B cell (primary cell): ENCODE results near the gene GYG2. TPM values are rescaled to one million over a fixed set of nuclear protein-coding genes. Genes with fewer than 3 reads are reported as not detected.

Source experiments
- ATAC-seq: fragments of 200-7000 bp; cut with Tn5 transposase; one replicate; pipeline ENCODE4 v1.10.0; 2021; ENCODE audit warnings: low read depth, mild to moderate bottlenecking, moderate number of reproducible peaks, moderate library complexity
- CTCF ChIA-PET: fragments of 350-600 bp; sonication (Branson Sonifier 250); formaldehyde crosslinking; loops from one replicate; lab custom pipeline; 2021; ENCODE audit warnings: antibody characterized with exemption, inconsistent platforms; lab: Charles Lee
- POLR2A ChIA-PET: fragments of 350-600 bp; sonication (Branson Sonifier 250); formaldehyde crosslinking; loops from one replicate; lab custom pipeline; 2021; ENCODE audit warnings: antibody characterized with exemption; lab: Charles Lee
- DNase-seq: peaks from one replicate; pipeline ENCODE4 v3.0.0; 2013
- H2AFZ ChIP-seq: 2 replicates; pipeline ENCODE4 v1.6.1; 2012; ENCODE audit warnings: mild to moderate bottlenecking, low read depth, low read length; ENCODE audit not compliant: insufficient read depth, poor library complexity, severe bottlenecking
- H3K27ac ChIP-seq, 2 donors: 1 replicate in 1 of 2; 2 replicates in 1 of 2; pipeline ENCODE4 v1.5.1; 2012 to 2013; ENCODE audit warnings: low read length in 2 of 2, mild to moderate bottlenecking in 2 of 2, moderate library complexity in 1 of 2
- H3K27me3 ChIP-seq, 4 experiments: fragments of 200-600 bp in 1 of 4; sonication (generic) in 1 of 4; replicated peaks in 1 of 4; 1 replicate in 2 of 4; 2 replicates in 2 of 4; pipeline versions ENCODE4 v1.6.1 to v1.7.0; 2013 to 2016; ENCODE audit warnings: low read length in 3 of 4, mild to moderate bottlenecking in 2 of 4, mixed read lengths in 1 of 4, moderate library complexity in 1 of 4; ENCODE audit not compliant: insufficient read depth in 4 of 4, control insufficient read depth in 3 of 4; ENCODE audit errors: control extremely low read depth in 1 of 4
- H3K36me3 ChIP-seq, 2 experiments: replicated peaks in 1 of 2; 1 replicate in 1 of 2; 2 replicates in 1 of 2; pipeline versions ENCODE4 v1.6.1 to v1.7.1; 2013; ENCODE audit warnings: low read length in 1 of 2; ENCODE audit not compliant: insufficient read depth in 2 of 2, control insufficient read depth in 1 of 2; ENCODE audit errors: control extremely low read depth in 1 of 2, extremely low read depth in 1 of 2
- H3K4me1 ChIP-seq, 2 donors: fragments of 200-600 bp in 1 of 2; sonication (generic) in 1 of 2; 1 replicate in 1 of 2; 2 replicates in 1 of 2; pipeline versions ENCODE4 v1.5.1 to v1.6.1; 2013 to 2017; ENCODE audit warnings: low read length in 2 of 2; ENCODE audit not compliant: control insufficient read depth in 2 of 2, insufficient read depth in 2 of 2
- H3K4me2 ChIP-seq: replicated peaks from 2 replicates; pipeline ENCODE3; 2012; ENCODE audit warnings: mild to moderate bottlenecking, low read depth, low read length; ENCODE audit not compliant: poor library complexity, severe bottlenecking
- H3K4me3 ChIP-seq, 5 experiments: fragments of 200-600 bp in 1 of 5; sonication (generic) in 1 of 5; 1 replicate in 3 of 5; 2 replicates in 2 of 5; pipeline versions ENCODE4 v1.5.1 to v1.7.0; 2011 to 2016; ENCODE audit warnings: low read length in 4 of 5, mild to moderate bottlenecking in 4 of 5, low read depth in 2 of 5, control low read depth in 1 of 5, moderate library complexity in 1 of 5; ENCODE audit not compliant: insufficient read depth in 1 of 5; ENCODE audit errors: control extremely low read depth in 1 of 5, extremely low read depth in 1 of 5
- H3K79me2 ChIP-seq: fragments of 200-600 bp; sonication (generic); one replicate; pipeline ENCODE4 v1.6.0; 2016; ENCODE audit warnings: low read length; ENCODE audit not compliant: control insufficient read depth, insufficient read depth
- H3K9ac ChIP-seq: fragments of 200-600 bp; sonication (generic); 2 replicates; pipeline ENCODE4 v1.6.1; 2017; ENCODE audit warnings: mild to moderate bottlenecking, low read length, moderate library complexity
- H3K9me3 ChIP-seq, 3 donors: one replicate each; pipeline versions ENCODE4 v1.6.1 to v1.7.1; 2013; ENCODE audit warnings: low read length in 2 of 3; ENCODE audit not compliant: control insufficient read depth in 2 of 3, insufficient read depth in 1 of 3; ENCODE audit errors: control extremely low read depth in 1 of 3
- H4K20me1 ChIP-seq: 2 replicates; pipeline ENCODE4 v1.6.0; 2012; ENCODE audit warnings: mild to moderate bottlenecking, low read length; ENCODE audit not compliant: insufficient read depth, control insufficient read depth, poor library complexity, severe bottlenecking
- H3K27ac Mint-ChIP-seq: one replicate; pipeline ENCODE4 v1.8.0; 2021; ENCODE audit warnings: mixed read lengths
- H3K27me3 Mint-ChIP-seq: one replicate; pipeline ENCODE4 v1.8.0; 2021; ENCODE audit warnings: mixed read lengths
- H3K4me1 Mint-ChIP-seq: one replicate; pipeline ENCODE4 v1.8.0; 2021; ENCODE audit warnings: mixed read lengths
- H3K4me3 Mint-ChIP-seq: one replicate; pipeline ENCODE4 v1.8.0; 2021; ENCODE audit warnings: mixed read lengths
- H3K9me3 Mint-ChIP-seq: one replicate; pipeline ENCODE4 v1.8.0; 2022; ENCODE audit warnings: mixed read lengths; ENCODE audit not compliant: insufficient read depth
- CTCF ChIP-seq: fragments of 200-600 bp; IDR thresholded peaks from one replicate; pipeline ENCODE4 v1.8.0; 2022; ENCODE audit warnings: antibody characterized with exemption, mild to moderate bottlenecking
- EZH2 ChIP-seq: IDR thresholded peaks from 2 replicates; pipeline ENCODE4 v1.6.1; 2012; ENCODE audit warnings: borderline replicate concordance, low read depth, mild to moderate bottlenecking, moderate library complexity, low read length; ENCODE audit not compliant: insufficient read depth, poor library complexity, severe bottlenecking
- WGBS: methylation state at CpG from one replicate; pipeline ENCODE4 v1.1.5; 2013; ENCODE audit warnings: missing lambda C conversion rate; ENCODE audit not compliant: insufficient coverage; 5-methylcytosine and 5-hydroxymethylcytosine counted together
- intact Hi-C: fragments of 100-400 bp; cut with micrococcal nuclease; formaldehyde crosslinking; loops from one replicate; pipeline ENCODE4 v1.10.0; 2022
- polyA plus RNA-seq: library from polyadenylated mRNA; depleted of rRNA; stranded (reverse); fragments of >200 nt; gene quantifications from 2 replicates; pipeline ENCODE4 v1.2.3, GENCODE V29; 2012
- total RNA-seq, 2 donors: library from RNA; stranded (reverse); fragments of 120-200 nt in 1 of 2; gene quantifications; 1 replicate in 1 of 2; 2 replicates in 1 of 2; pipeline versions ENCODE4 v1.2.3 to v1.2.4, GENCODE V29; 2013 to 2022

GYG2 gene
- total and polyA plus RNA-seq, 2 donors (not counting 1 experiment from before 2014, with no cell fraction given): not detected

- H3K36me3 ChIP-seq: no peaks in the 10 kb centered on the region
- Mint-ChIP-seq H3K4me3 (no peak overlapping the region), H3K4me1 (no peaks in the 10 kb centered on the region), H3K27ac (no peak overlapping the region), H3K27me3 (no peaks in the 10 kb centered on the region), H3K9me3 (no peaks in the 10 kb centered on the region)
- no peak overlapping the region for H2AFZ ChIP-seq
- ChIA-PET CTCF (no interaction called here), POLR2A (no interaction called here)
- H3K4me1 ChIP-seq: no peaks in the 10 kb centered on the region
- no CpG with 5 or more reads among the region's 9 CpGs for WGBS
- DNase-seq (no peak), ATAC-seq (no peak)
- H3K27ac ChIP-seq: no peak overlapping the region
- intact Hi-C loops: no loop called here
- no peaks in the 10 kb centered on the region for H3K27me3 ChIP-seq
- no peak for TF ChIP-seq CTCF
- no peak for TF ChIP-seq EZH2
- H3K4me3 ChIP-seq: no peak overlapping the region
- H3K79me2 ChIP-seq: no peaks in the 10 kb centered on the region
- H4K20me1 ChIP-seq: no peaks in the 10 kb centered on the region
- no peaks in the 10 kb centered on the region for H3K9me3 ChIP-seq
- H3K9ac ChIP-seq: no peak overlapping the region
- H3K4me2 ChIP-seq: no peak overlapping the region
Measured at GRCh38 chrX:2848871-2849301, 20.2 kb downstream of the GYG2 start.

GRCh38 chrX:2854918-2855317 is 26.2 kb downstream of the GYG2 start:
- H3K9ac ChIP-seq: no peak overlapping the region
- no peak overlapping the region for H2AFZ ChIP-seq
- H3K4me2 ChIP-seq: no peak overlapping the region
- no peaks in the 10 kb centered on the region for H4K20me1 ChIP-seq
- H3K27me3 Mint-ChIP-seq: no peaks in the 10 kb centered on the region
- intact Hi-C loops: no loop called here
- H3K79me2 ChIP-seq: no peaks in the 10 kb centered on the region
- H3K4me3 Mint-ChIP-seq: no peak overlapping the region
- no peak overlapping the region for H3K4me3 ChIP-seq
- POLR2A ChIA-PET: no interaction called here
- no peaks in the 10 kb centered on the region for H3K9me3 Mint-ChIP-seq
- H3K27me3 ChIP-seq: no peaks in the 10 kb centered on the region
- 100% methylated on average over 15 of the region's 21 CpGs for WGBS
- H3K27ac ChIP-seq: no peak overlapping the region
- H3K36me3 ChIP-seq: no peaks in the 10 kb centered on the region
- no peaks in the 10 kb centered on the region for H3K4me1 ChIP-seq
- H3K27ac Mint-ChIP-seq: no peak overlapping the region
- ATAC-seq (no peak), DNase-seq (no peak)
- TF ChIP-seq EZH2 (no peak), CTCF (no peak)
- H3K9me3 ChIP-seq: no peaks in the 10 kb centered on the region
- H3K4me1 Mint-ChIP-seq: no peaks in the 10 kb centered on the region
- CTCF ChIA-PET: no interaction called here
